Subcutaneous adipose tissue (tissue), 4 donors: ENCODE data around the gene TNRC6A. TPM values are rescaled to one million over a fixed set of nuclear protein-coding genes. Genes with fewer than 3 reads are reported as not detected.

Source experiments
- CTCF ChIP-seq: fragments of 450-650 bp; IDR thresholded peaks from one replicate; pipeline ENCODE4 v1.5.1; 2016; ENCODE audit warnings: low read depth, mild to moderate bottlenecking, control low read depth, antibody characterized with exemption, moderate library complexity
- total RNA-seq, 4 donors: library from RNA; depleted of rRNA; stranded (reverse); fragments of >200 nt; gene quantifications; one replicate each; pipeline ENCODE4 v1.1.0, GENCODE V29; 2016

The TNRC6A gene
- total RNA-seq, 4 donors from 2014 or later, result 52.4 to 72.9 (median 58.1) TPM

GRCh38 chr16:24826817-24827566 is 97.5 kb downstream of the TNRC6A start:
- TF ChIP-seq CTCF, result no peak

DNA sequence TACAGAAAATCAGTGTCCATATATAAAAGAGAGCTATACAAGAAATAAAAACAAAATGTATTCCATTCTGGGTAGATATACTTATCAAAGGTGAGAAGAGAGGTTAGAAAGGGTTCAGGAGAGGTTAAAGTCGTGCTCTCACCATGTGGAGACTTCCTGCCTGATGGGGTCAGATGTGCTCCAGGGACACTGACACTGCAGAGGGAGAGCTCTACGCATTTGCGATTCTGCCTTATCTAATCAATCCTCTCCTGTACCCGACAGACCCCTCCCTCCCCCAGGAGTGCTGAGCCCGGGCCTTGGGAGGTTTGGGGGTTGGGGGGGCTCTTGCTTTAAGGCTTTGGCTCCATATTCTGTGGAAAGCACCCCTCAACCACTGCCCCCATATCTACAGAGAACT is 99.7 kb downstream of the TNRC6A start:
- TF ChIP-seq CTCF, result no peak

- TF ChIP-seq CTCF, result no peak
Measured at GRCh38 chr16:24833352-24833751, 103.9 kb downstream of the TNRC6A start.

GRCh38 chr16:24834459-24835335 is 105.2 kb downstream of the TNRC6A start:
- no peak for TF ChIP-seq CTCF

- no peak for TF ChIP-seq CTCF
Measured at GRCh38 chr16:24836836-24837235, 107.4 kb downstream of the TNRC6A start.

- no peak for TF ChIP-seq CTCF
Measured at GRCh38 chr16:24837969-24838368, 108.5 kb downstream of the TNRC6A start.

DNA sequence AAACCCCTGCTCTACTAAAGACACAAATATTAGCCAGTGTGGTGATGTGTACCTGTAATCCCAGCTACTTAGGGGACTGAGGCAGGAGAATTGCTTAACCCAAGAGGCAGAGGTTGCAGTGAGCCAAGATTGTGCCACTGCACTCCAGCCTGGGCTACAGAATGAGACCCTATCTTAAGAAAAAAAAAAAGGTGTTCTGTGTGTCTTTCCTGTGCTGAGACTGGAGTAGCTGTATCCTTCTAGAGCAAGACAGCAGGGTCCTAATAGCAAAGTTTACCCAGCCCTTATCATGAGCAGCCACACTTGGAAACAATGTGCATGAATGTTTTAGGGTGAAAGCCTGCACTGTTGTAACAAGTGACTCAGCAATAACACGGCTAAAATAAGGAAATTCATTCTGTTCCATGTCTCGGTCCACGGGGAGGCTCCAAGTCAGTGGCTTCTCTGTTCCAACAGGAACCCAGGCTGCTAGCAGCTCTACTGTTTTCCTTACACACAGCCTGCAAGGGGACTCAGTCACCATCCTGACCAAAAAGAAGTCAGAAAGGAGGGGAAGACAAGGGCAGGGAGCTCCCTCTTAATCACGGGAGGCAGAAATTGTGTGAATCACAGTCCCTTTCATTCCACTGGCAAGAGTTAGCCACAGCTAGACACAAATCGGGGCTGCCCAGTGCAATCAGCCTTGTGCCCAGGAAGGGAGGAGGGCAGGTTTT is 109.3 kb downstream of the TNRC6A start:
- no peak for TF ChIP-seq CTCF
